SK-N-SH treated with all-trans-retinoic acid at 6 μM for 48 hours (cell line): ENCODE measurements around the gene OS9.

Experiments
- ARNTL ChIP-seq: fragments of 450-650 bp; formaldehyde crosslinking; IDR thresholded peaks from 2 replicates; pipeline ENCODE4 v1.5.0; 2020; ENCODE audit warnings: low read depth, mild to moderate bottlenecking, moderate library complexity, borderline replicate concordance
- CREB5 ChIP-seq: fragments of 250-450 bp; sonication (Bioruptor Pico); IDR thresholded peaks from 2 replicates; pipeline ENCODE4 v1.5.1; 2020; ENCODE audit warnings: low read depth, mild to moderate bottlenecking, moderate library complexity
- CSRNP3 ChIP-seq: fragments of 250-450 bp; sonication (Bioruptor Pico); IDR thresholded peaks from 2 replicates; pipeline ENCODE4 v1.5.1; 2021; ENCODE audit warnings: mild to moderate bottlenecking, moderate library complexity
- ESRRG ChIP-seq: fragments of 250-450 bp; sonication (Bioruptor Pico); IDR thresholded peaks from 2 replicates; pipeline ENCODE4 v1.6.1; 2021; ENCODE audit warnings: mild to moderate bottlenecking
- GLIS3 ChIP-seq: fragments of 250-450 bp; sonication (Bioruptor Pico); IDR thresholded peaks from 2 replicates; pipeline ENCODE4 v1.5.0; 2020; ENCODE audit warnings: mild to moderate bottlenecking, moderate library complexity
- ISL1 ChIP-seq: fragments of 250-450 bp; sonication (Bioruptor Pico); IDR thresholded peaks from 2 replicates; pipeline ENCODE4 v2.1.2; 2022; ENCODE audit warnings: mild to moderate bottlenecking, moderate library complexity
- PATZ1 ChIP-seq: fragments of 250-450 bp; sonication (Bioruptor Pico); IDR thresholded peaks from 2 replicates; pipeline ENCODE4 v1.8.0; 2020; ENCODE audit warnings: mild to moderate bottlenecking, moderate library complexity, borderline replicate concordance
- RARB ChIP-seq: fragments of 250-450 bp; sonication (Bioruptor Pico); IDR thresholded peaks from 2 replicates; pipeline ENCODE4 v1.8.0; 2021; ENCODE audit warnings: mild to moderate bottlenecking, moderate library complexity
- TCF4 ChIP-seq: fragments of 250-450 bp; sonication (Bioruptor Pico); IDR thresholded peaks from 2 replicates; pipeline ENCODE4 v1.8.0; 2021; ENCODE audit warnings: mild to moderate bottlenecking, moderate library complexity, borderline replicate concordance
- TOX ChIP-seq: fragments of 250-450 bp; sonication (Bioruptor Pico); IDR thresholded peaks from 2 replicates; pipeline ENCODE4 v1.8.0; 2021; ENCODE audit warnings: mild to moderate bottlenecking, moderate library complexity, borderline replicate concordance
- TSHZ2 ChIP-seq: fragments of 250-450 bp; sonication (Bioruptor Pico); IDR thresholded peaks from 2 replicates; pipeline ENCODE4 v1.5.0; 2020; ENCODE audit warnings: mild to moderate bottlenecking, moderate library complexity
- ZFP30 ChIP-seq: fragments of 450-650 bp; formaldehyde crosslinking; IDR thresholded peaks from 2 replicates; pipeline ENCODE4 v1.5.0; 2022; ENCODE audit warnings: mild to moderate bottlenecking, moderate library complexity

GRCh38 chr12:57755194-57755453 is 61.2 kb downstream of the OS9 start:
- TF ChIP-seq PATZ1 (CRISPR knock-in tag) (no peak), TSHZ2 (CRISPR knock-in tag) (no peak), CSRNP3 (no peak), RARB (CRISPR knock-in tag) (no peak), CREB5 (CRISPR knock-in tag) (no peak), TCF4 (no peak), ZFP30 (CRISPR knock-in tag) (no peak), GLIS3 (CRISPR knock-in tag) (no peak), ESRRG (CRISPR knock-in tag) (no peak), ARNTL (no peak), TOX (CRISPR knock-in tag) (no peak), ISL1 (CRISPR knock-in tag) (no peak)
